ENCODE measurements around the gene MEX3D. TPM values are rescaled to one million over a fixed set of nuclear protein-coding genes. Genes with fewer than 3 reads are reported as not detected.
A peak's percentile ranks its signal among the peaks of the same experiment; 100 is the strongest.

MEX3D gene
- total RNA-seq, 1 experiment from 2014 or later: 70.4 TPM

- no peak overlapping the region for H2BK12ac ChIP-seq (ENCODE audit: insufficient read length, low read depth, low read length)
- peaks cover 16 to 20% of the 10 kb centered on the region in 2 experiments for H3K4me1 Mint-ChIP-seq
- no peaks in the 10 kb centered on the region for H3K9me3 Mint-ChIP-seq
- no peak overlapping the region for H2AFZ ChIP-seq (ENCODE audit: low read length)
- H4K8ac ChIP-seq (replicated peaks; ENCODE audit: insufficient read length, low read depth, low read length): no peak overlapping the region
- H2BK20ac ChIP-seq (ENCODE audit: low read depth, low read length, poor library complexity, severe bottlenecking): no peak overlapping the region
- no peaks in the 10 kb centered on the region for H3K9me3 ChIP-seq (ENCODE audit: control insufficient read depth, low read depth, low read length)
- H3K27ac ChIP-seq (ENCODE audit: insufficient read length, low read depth, low read length): no peak overlapping the region
- no peak overlapping the region for H3K18ac ChIP-seq (ENCODE audit: insufficient read length, low read depth, low read length)
- no peak overlapping the region for H3K56ac ChIP-seq (ENCODE audit: insufficient read length, low read depth, low read length)
- no peak overlapping the region for H3K23ac ChIP-seq (ENCODE audit: insufficient read length, low read depth, low read length)
- no peak overlapping the region for H3K9ac ChIP-seq (ENCODE audit: extremely low read depth, insufficient read length, low read length)
- no peak for TF ChIP-seq CTCF (conservative IDR thresholded peaks at IDR 0.05)
- H2BK5ac ChIP-seq (ENCODE audit: insufficient read length, low read length): no peak overlapping the region
- peaks cover 1% of the 10 kb centered on the region; the same call in 1 of the 2 replicates for H3K27me3 Mint-ChIP-seq (ENCODE audit: low read depth)
- WGBS (ENCODE audit: extremely low coverage, insufficient read length, low lambda C conversion rate): no CpG with 5 or more reads among the region's 10 CpGs
- peaks cover 10% of the 10 kb centered on the region; the same call in 1 of the 2 replicates for H3K79me2 ChIP-seq (ENCODE audit: insufficient read depth, low read length)
- peaks cover 13 to 45% (median 28%) of the 10 kb centered on the region in 3 experiments; a peak in 6 of 7 replicates for H3K36me3 Mint-ChIP-seq (ENCODE audit: insufficient read depth in 1 of 3, low read depth in 3 of 3)
- H3K4me3 Mint-ChIP-seq: peak overlapping the region; percentile 73 to 86
- no peak overlapping the region for H4K5ac ChIP-seq (ENCODE audit: insufficient read length, low read depth, low read length)
- H3K4me1 ChIP-seq (ENCODE audit: insufficient read depth, low read length): no peaks in the 10 kb centered on the region
- no peaks in the 10 kb centered on the region for H4K20me1 ChIP-seq (ENCODE audit: control insufficient read depth, insufficient read depth, insufficient read length)
- peaks cover 12% of the 10 kb centered on the region for H3K23me2 ChIP-seq (ENCODE audit: insufficient read length, low read depth, low read length, poor library complexity, severe bottlenecking)
- H3K4ac ChIP-seq (ENCODE audit: low read depth, low read length): no peak overlapping the region
- peak overlapping the region; percentile 7 for H3K4me2 ChIP-seq (ENCODE audit: insufficient read depth, insufficient read length, low read length)
- no peak overlapping the region for H2BK120ac ChIP-seq (ENCODE audit: low read depth, low read length, poor library complexity, severe bottlenecking)
- no peak overlapping the region for H2BK15ac ChIP-seq (ENCODE audit: low read depth, low read length)
- no peak overlapping the region for H2AK5ac ChIP-seq (ENCODE audit: insufficient read length, low read length)
- H4K91ac ChIP-seq (ENCODE audit: insufficient read length, low read depth, low read length): no peak overlapping the region
- H3K27me3 ChIP-seq (ENCODE audit: insufficient read depth, low read length): no peaks in the 10 kb centered on the region
- H3K79me1 ChIP-seq (ENCODE audit: insufficient read depth, low read depth, low read length, poor library complexity, severe bottlenecking): no peaks in the 10 kb centered on the region
- DNase-seq: no peak
- no peak overlapping the region for H3K14ac ChIP-seq (ENCODE audit: insufficient read depth, low read length)
- no peak overlapping the region for H3T11ph ChIP-seq (ENCODE audit: low read length)
- H3K27ac Mint-ChIP-seq: no peak overlapping the region
Observed at GRCh38 chr19:1593501-1593772, 25.3 kb upstream of the MEX3D start.
